Measurements from ENCODE around the gene PPP1CA. TPM values are rescaled to one million over a fixed set of nuclear protein-coding genes. Genes with fewer than 3 reads are reported as not detected.

PPP1CA gene
- polyA plus RNA-seq, 5 donors, result 99.0 to 167 (median 115) TPM

- DNase-seq, result no peak
Observed at GRCh38 chr11:67371189-67371910, 30.3 kb downstream of the PPP1CA start.

GRCh38 chr11:67370351-67371076, 31.1 kb downstream of the PPP1CA start:
- DNase-seq, result peak in 1 of 2 donors; percentile 71

GRCh38 chr11:67369801-67370284, 31.8 kb downstream of the PPP1CA start:
- no peak for DNase-seq

- no peak for DNase-seq
Observed at GRCh38 chr11:67369275-67369674, 32.4 kb downstream of the PPP1CA start.

GRCh38 chr11:67368621-67369020, 33.0 kb downstream of the PPP1CA start:
- no peak for DNase-seq

GRCh38 chr11:67367761-67368227, 33.9 kb downstream of the PPP1CA start:
- DNase-seq, result no peak

GRCh38 chr11:67366961-67367760, 34.5 kb downstream of the PPP1CA start:
- DNase-seq, result no peak

- no peak for DNase-seq
Observed at GRCh38 chr11:67366546-67366945, 35.1 kb downstream of the PPP1CA start.

- no peak for DNase-seq
Observed at GRCh38 chr11:67365736-67366444, 35.8 kb downstream of the PPP1CA start.

GRCh38 chr11:67364783-67365722, 36.6 kb downstream of the PPP1CA start:
- DNase-seq, result no peak

GRCh38 chr11:67364169-67364568, 37.5 kb downstream of the PPP1CA start:
- DNase-seq, result no peak

- no peak for DNase-seq
Observed at GRCh38 chr11:67357831-67358670, 43.6 kb downstream of the PPP1CA start.

GRCh38 chr11:67356864-67357561, 44.6 kb downstream of the PPP1CA start:
- no peak for DNase-seq

- DNase-seq, result no peak
Observed at GRCh38 chr11:67356387-67356863, 45.2 kb downstream of the PPP1CA start.

- DNase-seq, result no peak
Observed at GRCh38 chr11:67355794-67356386, 45.8 kb downstream of the PPP1CA start.

- no peak for DNase-seq
Observed at GRCh38 chr11:67355023-67355793, 46.5 kb downstream of the PPP1CA start.

Measured in right lung (tissue), 5 donors.